Epidermal melanocyte (primary cell): ENCODE data around the gene NRP1.
"Not testable (repeated sequence)": the region's sequence is repeated elsewhere in the genome, so short reads cannot be mapped to it uniquely, and the experiment has no call there.

Experiments
- DNase-seq: peaks from one replicate; pipeline ENCODE4 v3.0.0; 2011; ENCODE audit warnings: low spot score; ENCODE audit not compliant: insufficient read length

NRP1 gene

DNA sequence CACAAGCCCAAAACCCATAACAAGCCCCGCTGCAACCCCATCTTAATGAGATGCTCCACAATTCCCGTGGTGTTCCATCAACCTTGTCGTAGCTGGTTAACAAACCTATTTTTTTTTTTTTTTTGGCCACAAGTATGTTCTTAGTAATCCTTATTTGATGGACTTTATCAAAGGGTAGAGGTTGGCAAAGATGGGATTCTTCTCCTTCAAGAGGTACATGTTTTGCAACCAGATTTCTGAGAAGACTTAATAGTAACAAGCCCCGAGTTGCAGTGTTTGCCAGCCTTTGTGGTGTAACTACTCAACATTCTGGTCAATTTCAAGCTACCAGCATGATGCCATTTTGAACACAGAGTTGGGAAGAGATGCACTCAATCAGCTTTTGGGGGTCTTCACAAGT, 181.7 kb downstream of the NRP1 start:
- no peak for DNase-seq

DNA sequence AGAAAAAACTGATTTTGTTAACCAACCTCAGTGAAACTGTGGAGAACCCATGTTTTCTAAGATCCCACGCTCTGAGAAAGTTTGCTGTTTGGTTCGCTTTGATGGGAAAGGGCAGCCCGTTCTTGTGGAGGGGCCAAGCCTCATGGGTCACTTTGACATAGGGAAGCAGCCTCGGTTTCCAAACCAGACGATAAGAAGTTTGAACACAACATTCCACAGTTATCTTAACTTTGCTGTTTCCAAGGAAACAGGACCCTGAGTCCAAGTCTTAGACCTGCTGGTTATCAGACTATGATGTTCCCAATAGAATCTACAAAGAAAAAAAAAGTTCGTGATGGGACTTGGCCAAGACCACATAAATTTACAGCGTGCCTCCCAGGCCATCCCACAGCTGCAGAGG, 182.3 kb downstream of the NRP1 start:
- no peak for DNase-seq

DNA sequence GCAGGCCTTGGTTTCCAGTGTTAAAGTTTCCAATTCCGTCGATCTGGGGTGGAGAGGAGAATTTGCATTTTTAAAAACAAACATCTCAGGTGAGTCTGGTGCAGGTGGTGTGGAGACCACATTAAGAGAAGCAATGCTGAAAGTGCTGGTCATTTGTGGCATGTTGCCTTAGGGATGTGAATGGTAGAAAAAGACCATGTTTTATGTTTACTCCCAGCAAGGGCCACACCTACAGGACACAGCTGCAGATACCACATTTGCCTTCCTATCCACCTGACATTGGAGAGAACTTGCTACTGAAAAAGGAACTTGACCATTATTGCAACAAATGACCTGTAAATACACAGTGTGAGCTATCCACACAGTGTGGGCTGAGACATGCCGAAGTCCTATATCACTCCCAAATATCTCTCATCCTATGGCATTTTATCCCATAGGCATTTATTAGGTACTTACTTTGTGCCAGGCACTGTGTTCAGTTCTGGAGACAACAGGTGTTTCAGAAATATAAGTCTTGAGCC, 183.1 kb downstream of the NRP1 start:
- no peak for DNase-seq

DNA sequence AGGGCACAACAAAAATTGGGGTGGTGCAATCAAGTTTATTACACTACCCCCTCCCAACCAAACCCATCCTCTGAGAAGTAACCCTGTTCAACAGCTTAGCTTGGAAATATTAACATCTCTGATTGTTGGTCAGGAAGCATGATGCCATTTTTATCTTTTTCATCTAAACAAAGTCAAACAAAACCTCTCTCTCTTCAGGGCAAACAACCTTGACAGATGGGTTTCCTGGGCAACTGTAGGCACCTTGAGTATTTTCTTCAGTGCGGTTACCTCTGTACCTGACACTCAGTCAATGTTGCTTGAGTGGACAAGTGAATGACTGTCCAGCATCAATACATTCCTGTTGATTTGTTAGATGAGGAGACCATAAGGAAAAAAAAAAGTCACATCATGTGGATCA, 183.6 kb downstream of the NRP1 start:
- no peak for DNase-seq

DNA sequence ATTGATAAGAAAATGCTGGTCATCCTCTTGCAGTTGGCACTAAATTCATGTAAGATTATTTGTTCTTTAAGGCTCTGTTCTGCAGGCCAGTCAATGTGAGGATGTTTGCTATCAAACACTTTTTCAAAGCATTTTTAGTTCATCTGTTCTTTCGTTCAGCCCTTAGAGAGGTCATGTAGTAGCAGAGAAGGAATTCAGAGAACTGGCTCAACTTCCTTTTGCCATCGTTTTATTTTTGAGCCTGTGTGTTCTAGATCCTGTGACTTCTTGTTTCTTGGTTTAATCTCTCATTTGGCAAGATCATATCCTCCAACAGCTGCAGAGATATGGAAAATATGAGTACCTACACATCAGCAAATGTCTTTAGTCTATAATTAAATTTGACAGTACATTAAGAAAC, 184.3 kb downstream of the NRP1 start:
- no peak for DNase-seq

DNA sequence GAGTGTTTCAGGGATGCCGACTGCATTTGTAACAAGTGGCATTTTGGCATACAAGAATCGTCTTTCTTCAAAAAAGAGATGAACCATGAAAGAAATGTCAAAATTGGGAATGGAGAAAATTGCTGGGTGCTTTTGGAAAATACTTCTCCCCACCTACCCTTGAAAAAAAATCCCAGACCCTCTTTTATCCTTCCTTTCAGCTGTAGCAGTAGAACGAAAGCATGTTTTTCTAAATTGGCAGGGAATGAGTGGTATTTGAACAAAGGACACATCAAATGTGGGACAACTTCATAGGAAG, 187.5 kb downstream of the NRP1 start:
- no peak for DNase-seq

DNA sequence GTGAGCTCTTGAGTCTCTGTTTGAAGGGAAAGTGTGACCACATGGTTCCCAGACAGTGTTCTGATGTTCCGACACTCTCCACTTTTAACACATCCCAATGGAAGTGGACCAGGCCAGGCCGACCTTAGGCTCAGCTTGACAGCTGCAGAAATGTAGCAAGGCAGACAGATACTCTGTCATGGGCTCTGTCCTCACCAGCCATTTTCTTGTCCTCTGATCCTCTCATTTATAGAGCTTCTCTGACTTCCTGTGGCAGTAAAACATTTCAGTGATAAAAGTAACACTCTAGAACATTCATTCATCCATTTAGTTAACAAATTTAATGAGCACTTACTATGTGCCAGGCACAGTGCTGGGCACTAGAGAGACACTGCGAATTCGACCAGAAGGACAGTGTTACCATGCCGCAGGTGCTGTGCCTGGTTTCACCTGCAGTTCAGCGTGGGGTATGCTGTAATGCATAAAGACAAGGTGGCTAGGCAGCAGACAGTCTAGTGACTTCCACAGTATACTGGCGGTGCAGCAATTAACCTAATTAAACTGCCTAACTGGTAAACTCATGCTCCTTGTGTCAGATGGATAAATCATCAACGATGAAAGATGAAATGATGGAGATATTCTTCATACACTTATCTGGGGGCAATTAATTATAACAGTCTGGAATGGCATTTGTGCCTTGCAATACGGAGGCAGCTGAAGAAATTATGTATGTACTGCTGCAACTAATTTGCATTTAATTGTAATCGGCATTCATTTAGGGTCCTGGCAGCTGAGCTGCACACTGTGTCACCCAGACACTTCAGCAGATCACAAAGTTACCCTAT, 188.1 kb downstream of the NRP1 start:
- no peak for DNase-seq

DNA sequence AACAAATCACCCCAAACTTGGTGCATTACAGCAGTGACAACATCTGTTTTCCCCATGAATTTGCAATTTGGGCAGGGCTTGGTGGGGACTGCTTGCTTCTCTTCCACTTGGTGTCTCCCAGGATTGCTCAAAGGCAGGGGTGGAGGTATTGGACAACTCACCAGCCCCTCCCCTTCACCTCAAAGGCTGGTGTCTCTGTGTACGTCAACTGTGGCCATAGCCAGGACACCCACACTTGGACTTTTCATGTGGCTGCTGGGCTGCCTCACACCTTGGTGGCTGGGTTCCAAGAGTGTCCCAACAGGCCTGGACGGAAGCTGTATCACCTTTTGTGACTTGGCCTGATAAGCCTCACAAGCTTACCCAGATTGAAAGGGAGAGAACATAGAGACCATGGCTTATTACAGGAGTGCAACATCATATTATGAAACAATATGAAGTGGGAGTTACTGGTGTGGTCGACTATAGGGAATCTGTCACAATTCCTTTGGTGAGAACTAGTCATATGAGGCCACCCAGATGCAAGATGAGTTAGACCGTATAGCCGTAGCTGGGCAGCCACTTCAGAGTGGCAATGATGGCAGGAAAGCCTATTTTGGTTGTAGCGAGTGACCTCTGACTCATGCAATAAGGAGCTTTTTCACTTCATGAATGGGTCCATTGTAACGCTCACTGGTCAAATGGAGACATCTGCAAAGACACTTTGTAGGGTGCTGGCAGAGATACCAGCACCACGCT, 188.8 kb downstream of the NRP1 start:
- peak; percentile 40 for DNase-seq

DNA sequence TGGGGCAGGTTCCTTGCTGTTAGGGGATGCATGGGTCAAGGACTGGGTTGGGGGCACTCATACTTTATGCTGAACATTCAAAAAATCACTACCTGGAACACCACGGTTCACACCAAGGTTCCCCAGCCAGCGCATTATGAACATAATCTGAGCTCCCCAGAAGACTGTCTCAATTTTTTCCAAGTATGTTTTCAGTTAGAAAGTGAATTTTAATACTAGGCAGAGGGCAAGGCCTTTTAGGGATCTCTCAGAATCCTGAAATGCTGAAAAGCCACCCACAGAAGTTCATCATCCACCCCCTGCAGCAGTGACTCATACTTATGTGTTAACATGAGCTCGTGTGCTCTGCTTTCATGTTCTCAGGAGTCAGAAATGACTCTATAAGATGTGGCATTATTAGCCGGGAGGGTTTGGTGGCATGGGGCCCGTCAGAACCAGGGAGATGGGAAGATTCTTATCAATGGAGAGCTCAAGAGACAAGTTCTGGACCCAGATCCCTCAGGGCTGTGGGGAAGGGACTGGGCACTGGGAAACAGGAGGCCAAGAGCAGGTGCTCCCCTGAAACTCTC, 191.2 kb downstream of the NRP1 start:
- DNase-seq = no peak

DNA sequence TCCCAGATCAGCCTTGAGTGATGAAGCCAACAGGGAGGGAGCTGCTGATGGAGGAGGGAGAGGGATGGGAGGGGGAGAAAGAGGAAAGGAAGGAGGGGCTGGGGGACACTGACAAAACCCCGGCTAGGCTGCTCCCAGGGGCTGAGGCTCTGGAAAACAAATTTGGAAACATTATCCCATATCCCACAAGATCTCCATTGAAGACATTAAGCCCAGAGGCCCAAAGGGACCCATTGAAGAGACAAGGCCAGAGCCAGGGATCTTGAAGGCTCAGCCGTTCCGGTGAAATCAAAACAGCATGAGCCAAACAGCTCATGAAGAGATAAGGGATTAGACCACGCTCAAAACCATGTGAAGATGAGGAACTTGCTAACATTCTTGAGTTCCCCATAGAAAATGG, 192.2 kb downstream of the NRP1 start:
- no peak for DNase-seq

DNA sequence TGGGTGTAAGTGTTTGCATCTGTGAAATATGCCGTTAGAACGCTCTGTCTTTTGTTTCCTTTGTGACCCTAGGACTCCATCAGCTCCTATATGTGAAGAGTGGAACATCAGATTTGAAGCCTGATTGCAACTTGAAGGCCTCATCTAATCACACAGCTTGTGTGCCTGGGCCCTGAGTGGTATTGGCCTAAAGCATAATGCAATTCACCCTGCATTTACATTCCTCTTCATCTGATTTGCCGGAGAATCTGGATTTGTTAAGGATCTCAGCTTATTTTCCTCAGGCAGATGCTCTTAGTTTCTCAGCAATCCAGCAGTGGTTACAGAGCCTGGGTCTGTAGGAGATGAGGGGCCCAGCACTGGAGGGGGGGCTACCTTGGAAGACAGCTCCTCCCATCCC, 193.2 kb downstream of the NRP1 start:
- DNase-seq = no peak

DNA sequence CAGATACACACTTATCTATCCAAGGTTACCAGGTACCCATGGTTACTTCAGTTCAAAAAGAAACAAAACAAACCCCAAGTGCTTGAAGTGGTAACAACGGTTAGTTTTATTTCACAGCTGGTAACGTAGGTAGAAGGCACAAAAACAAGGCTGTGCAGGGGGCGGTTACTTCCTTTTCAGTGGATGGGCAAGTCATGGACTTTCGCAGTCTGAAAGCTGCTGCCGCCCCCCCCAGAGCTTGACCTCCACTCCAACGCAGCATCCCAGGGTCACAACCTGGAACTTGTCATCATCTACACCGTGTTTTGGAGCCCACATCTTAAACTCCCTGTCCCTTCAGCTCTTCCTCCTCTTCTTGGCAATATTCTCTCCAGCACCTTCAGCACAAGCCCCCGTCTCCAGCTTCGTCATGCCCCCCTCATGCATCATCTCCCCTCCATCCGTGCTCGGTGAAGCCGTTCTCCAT, 195.3 kb downstream of the NRP1 start:
- DNase-seq = no peak

DNA sequence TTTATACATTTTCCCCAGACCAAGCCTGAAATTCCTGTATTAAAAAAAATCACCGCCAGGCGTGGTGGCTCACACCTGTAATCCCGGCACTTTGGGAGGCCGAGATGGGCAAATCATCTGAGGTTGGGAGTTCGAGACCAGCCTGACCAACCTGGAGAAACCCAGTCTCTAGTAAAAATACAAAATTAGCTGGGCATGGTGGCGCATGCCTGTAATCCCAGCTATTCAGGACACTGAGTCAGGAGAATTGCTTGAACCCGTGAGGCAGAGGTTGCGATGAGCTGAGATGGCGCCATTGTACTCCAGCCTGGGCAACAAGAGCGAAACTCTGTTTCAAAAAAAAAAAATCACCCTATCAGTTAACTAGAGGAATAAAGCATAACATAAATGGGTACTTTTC, 195.8 kb downstream of the NRP1 start:
- DNase-seq = not testable (repeated sequence)

DNA sequence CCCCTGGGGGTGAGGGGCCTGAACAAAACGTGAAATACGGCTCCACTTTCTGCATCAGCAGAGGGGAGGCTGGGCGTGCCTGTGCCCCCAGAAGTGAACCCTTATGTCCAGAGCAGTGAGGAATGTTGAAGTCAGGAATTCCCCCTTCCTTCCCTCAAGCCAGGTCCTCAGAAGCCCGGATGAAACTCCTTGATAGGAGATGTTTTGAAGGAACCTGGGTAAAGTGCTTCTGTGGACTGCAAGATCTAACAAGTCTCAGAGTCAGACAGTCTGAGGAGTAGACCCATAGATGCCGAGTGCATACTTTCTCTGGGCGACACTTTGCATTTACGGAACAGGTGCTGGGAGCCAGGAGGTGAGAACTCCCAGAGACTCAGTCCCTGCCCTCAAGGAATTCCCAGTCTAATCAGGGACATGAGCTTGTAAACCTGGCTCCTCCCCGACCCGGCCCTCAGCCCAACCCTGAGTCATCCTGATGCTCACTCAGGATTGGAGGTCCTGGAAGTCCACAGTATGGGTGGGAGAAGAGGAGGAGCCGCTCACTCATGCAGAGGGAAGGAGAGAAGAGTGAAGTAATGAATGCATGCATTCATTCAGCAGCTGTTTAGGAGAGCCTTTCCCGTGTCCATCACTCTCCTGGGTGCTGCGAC, 197.0 kb downstream of the NRP1 start:
- no peak for DNase-seq

DNA sequence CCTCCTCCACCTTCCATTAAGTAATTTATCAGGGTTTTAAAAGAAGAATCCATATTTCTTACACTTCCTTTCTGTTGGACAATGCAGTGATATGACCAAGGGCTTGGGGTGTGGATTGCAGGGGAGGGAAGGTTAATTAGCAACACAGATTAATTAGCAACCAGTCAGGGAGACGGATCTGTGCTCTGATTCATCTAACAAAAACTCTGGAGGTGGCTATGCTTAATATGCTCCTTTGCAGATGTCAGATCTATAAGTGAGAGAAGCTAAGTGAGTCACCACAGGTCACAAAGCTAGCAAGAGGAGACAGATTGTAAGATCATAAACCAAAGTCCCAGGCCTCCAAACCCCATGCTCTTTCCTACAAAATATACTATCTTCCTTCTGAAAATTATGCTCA, 197.7 kb downstream of the NRP1 start:
- DNase-seq = no peak

DNA sequence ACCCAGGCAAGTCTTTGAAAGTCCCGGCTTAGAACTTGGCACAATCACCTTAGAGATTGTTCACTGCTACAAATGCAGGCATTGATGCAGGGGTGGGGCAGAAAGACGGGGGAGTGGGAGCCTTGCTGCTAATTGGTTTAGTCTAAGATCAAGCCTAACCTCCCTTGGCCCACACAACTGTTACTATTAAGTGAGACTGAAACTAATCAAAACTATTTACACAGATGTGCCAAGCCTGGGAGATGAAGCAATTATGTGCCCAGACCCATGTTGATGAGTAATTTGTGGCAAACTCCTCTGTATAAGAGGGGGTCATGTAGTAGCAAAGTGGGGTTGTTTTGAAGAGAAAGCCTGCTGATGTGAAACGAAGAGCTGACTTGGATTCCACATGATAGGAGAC, 198.2 kb downstream of the NRP1 start:
- no peak for DNase-seq

DNA sequence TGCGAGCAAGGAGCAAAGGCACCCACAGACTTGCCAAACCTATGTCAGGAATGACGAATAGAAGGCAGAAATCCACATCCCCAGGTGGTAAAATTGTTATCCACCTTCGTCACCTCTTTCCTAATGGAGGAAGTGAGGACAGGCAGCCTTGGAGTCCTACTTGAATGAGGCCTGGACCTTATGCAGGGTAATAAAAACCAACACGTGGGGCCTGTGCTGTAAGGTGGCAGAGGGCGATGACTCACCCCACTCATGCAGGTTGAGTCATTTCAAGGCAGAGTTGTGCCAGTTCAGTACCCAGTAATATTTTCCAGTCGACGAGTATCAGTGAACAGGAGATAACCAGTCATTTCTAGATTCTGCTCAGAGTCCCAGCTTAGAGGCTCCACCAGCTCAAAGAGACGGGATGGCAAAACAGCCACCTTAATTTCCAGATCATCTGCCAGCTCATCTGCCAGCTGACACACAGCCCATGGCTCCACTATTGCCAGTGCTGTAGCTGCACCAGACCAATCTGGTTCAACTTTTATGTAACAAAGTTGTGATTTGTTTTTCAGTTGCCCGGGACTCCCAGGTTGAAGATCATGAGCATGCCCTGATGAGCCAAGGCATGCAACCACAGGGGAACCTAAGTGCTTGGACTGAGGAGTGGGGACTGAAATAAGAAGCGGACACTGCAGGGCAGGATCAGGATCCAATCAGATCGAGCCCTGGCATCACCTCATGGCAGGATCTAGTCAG, 200.3 kb downstream of the NRP1 start:
- no peak for DNase-seq

DNA sequence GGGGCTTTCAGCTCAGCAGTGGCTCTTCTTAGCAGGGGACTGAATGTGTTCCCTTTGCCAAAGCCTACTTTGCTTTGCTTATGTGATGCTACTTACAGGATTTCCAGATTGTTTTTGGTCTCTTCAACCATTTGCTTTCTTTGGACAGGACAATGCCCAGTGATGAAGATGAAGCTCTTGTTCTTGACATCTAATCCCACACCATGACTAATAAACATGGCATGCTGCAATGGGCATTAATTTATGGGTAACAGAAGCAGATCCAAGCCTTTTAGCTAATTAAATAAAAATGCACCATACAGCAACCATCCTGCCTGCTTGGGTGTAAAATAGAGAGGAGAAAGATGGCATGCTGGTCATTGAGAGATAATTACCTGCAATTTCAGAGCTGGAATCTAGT, 200.9 kb downstream of the NRP1 start:
- no peak for DNase-seq

DNA sequence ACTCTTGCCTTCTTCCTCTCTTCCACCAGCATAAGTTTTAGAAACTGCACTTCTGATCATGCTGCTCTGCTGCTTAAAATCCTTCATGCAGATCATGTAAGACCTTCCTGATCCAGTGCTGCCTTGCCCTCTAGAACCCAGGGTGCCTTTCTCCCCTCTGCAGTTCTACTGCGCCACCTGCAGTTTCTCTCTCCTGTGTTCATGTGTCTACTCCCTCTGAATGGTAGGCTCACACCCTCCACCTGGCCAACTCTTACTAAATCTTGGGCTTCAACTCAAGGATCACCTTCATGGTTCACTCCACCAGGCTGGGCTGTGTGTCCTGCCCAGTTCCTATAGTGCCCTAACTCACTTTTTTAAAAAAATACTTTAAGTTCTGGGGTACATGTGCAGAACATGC, 201.8 kb downstream of the NRP1 start:
- DNase-seq = no peak

DNA sequence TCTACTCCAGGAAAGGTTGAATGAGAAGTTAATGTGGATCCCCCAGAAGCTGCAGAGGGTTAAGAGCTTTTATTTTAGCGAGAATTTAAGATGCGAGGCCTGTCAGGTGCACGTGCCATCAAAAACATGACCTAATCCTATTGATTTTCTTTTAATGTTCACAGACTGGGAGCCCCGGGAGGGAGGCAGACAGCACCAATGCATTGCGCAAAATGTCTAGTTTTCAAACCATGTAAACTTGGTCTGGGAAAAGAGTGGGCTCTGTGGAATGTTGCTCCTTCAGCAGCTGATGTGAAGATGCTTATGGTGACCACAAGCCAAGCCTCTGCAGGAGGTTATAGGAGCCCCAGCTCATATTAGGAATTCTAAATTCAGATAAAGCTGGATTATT, 204.5 kb downstream of the NRP1 start:
- DNase-seq = no peak
